K562 (cell line): Measurements from ENCODE around the gene TTC27.

Experiments used
- CBX2 ChIP-seq: fragments of 200-600 bp; sonication (generic); IDR thresholded peaks from one replicate; pipeline ENCODE4 v1.6.1; 2012; ENCODE audit warnings: mild to moderate bottlenecking, low read length, inconsistent platforms; ENCODE audit not compliant: insufficient read depth, poor library complexity, severe bottlenecking
- CREB1 ChIP-seq, 2 experiments: sonication (generic) in 1 of 2; formaldehyde crosslinking in 1 of 2; IDR thresholded peaks; 2 replicates each; pipeline versions ENCODE4 v1.6.1 to v1.8.0; 2012 to 2022; ENCODE audit warnings: inconsistent platforms in 1 of 2, mild to moderate bottlenecking in 1 of 2, missing genetic modification reagents in 1 of 2, moderate library complexity in 1 of 2
- EP300 ChIP-seq: IDR thresholded peaks from 2 replicates; pipeline ENCODE4 v1.6.1; 2012; ENCODE audit warnings: low read length, improper control_type of control experiment
- NFIX ChIP-seq: fragments of 250-450 bp; sonication (Bioruptor Pico); IDR thresholded peaks from 2 replicates; pipeline ENCODE4 v1.4.0; 2020; ENCODE audit warnings: low read depth, mild to moderate bottlenecking, moderate library complexity
- RCOR1 ChIP-seq, 2 experiments: IDR thresholded peaks; 2 replicates each; pipeline ENCODE4 v1.6.1; 2012; ENCODE audit warnings: low read depth in 2 of 2, low read length in 2 of 2, borderline replicate concordance in 1 of 2, improper control_type of control experiment in 1 of 2
- ZNF324 ChIP-seq: fragments of 250-450 bp; sonication (Bioruptor Pico); IDR thresholded peaks from 2 replicates; pipeline ENCODE4 v1.4.0; 2020; ENCODE audit warnings: mild to moderate bottlenecking
- TF ChIP-seq, protein P1 (sequence below): sonication (generic); formaldehyde crosslinking; IDR thresholded peaks from 2 replicates; pipeline ENCODE4 v1.9.0; 2022; ENCODE audit warnings: mild to moderate bottlenecking, missing genetic modification reagents
- TF ChIP-seq, protein P2 (sequence below), 3 experiments: IDR thresholded peaks in 2 of 3; conservative IDR thresholded peaks in 1 of 3; 2 replicates each; pipeline ENCODE4 v1.5.1; 2011 to 2012; ENCODE audit warnings: low read length in 3 of 3, mild to moderate bottlenecking in 3 of 3, control low read depth in 2 of 3, improper control_type of control experiment in 1 of 3, inconsistent platforms in 1 of 3, low read depth in 1 of 3, mixed read lengths in 1 of 3, moderate library complexity in 1 of 3; ENCODE audit not compliant: insufficient read depth in 2 of 3
- TF ChIP-seq, protein P3 (sequence below): fragments of 250-450 bp; sonication (Bioruptor Pico); IDR thresholded peaks from 2 replicates; pipeline ENCODE4 v1.5.0; 2020; ENCODE audit warnings: mild to moderate bottlenecking, borderline replicate concordance

DNA sequence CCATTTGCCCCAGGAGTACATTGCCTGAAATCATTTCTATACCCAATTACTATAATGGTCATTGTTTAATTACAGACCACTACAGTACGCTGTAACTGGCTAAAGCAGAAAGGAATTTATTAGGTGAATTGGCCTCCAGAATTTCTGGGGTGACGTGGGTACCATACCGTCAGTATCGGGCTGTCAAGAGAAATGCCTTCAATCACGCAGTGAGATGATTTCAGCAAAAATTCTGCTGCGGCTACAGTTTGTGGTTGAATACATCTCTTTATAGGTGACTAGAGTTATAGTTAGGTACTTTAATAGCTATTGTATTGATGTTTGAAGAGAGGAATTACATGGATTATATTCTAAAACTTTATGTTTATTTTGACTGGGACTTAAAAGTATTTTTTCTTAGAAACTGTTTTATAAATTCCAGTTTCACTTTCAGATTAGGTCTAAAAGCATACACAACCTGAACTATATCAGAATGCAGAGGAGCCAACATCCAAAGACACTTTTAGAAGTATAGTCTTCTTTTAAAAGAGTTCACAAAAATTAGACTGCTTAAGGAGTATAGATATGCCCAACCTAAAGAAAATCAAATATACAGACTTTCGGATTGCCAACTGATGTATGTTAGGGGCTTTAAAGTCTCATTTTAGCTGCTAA, 128.4 kb downstream of the TTC27 start:
- TF ChIP-seq, protein P1, sequence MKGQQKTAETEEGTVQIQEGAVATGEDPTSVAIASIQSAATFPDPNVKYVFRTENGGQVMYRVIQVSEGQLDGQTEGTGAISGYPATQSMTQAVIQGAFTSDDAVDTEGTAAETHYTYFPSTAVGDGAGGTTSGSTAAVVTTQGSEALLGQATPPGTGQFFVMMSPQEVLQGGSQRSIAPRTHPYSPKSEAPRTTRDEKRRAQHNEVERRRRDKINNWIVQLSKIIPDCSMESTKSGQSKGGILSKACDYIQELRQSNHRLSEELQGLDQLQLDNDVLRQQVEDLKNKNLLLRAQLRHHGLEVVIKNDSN (CRISPR knock-in tag) = no peak
- TF ChIP-seq, protein P2, sequence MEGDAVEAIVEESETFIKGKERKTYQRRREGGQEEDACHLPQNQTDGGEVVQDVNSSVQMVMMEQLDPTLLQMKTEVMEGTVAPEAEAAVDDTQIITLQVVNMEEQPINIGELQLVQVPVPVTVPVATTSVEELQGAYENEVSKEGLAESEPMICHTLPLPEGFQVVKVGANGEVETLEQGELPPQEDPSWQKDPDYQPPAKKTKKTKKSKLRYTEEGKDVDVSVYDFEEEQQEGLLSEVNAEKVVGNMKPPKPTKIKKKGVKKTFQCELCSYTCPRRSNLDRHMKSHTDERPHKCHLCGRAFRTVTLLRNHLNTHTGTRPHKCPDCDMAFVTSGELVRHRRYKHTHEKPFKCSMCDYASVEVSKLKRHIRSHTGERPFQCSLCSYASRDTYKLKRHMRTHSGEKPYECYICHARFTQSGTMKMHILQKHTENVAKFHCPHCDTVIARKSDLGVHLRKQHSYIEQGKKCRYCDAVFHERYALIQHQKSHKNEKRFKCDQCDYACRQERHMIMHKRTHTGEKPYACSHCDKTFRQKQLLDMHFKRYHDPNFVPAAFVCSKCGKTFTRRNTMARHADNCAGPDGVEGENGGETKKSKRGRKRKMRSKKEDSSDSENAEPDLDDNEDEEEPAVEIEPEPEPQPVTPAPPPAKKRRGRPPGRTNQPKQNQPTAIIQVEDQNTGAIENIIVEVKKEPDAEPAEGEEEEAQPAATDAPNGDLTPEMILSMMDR (IDR thresholded peaks at IDR 0.05 in 2 of 3, conservative IDR thresholded peaks at IDR 0.05 in 1 of 3; ENCODE audit: insufficient read depth in 2 of 3, low read depth in 1 of 3, low read length in 3 of 3) = no peak
- TF ChIP-seq ZNF324 (CRISPR knock-in tag) (no peak), EP300 (no peak), NFIX (CRISPR knock-in tag) (no peak), CREB1 (IDR thresholded peaks at IDR 0.05) (no peak), CREB1 (CRISPR knock-in tag; IDR thresholded peaks at IDR 0.05) (no peak), RCOR1 (IDR thresholded peaks at IDR 0.05; ENCODE audit: borderline replicate concordance in 1 of 2, low read depth in 2 of 2, low read length in 2 of 2) (no peak), CBX2 (no peak)
- TF ChIP-seq, protein P3, sequence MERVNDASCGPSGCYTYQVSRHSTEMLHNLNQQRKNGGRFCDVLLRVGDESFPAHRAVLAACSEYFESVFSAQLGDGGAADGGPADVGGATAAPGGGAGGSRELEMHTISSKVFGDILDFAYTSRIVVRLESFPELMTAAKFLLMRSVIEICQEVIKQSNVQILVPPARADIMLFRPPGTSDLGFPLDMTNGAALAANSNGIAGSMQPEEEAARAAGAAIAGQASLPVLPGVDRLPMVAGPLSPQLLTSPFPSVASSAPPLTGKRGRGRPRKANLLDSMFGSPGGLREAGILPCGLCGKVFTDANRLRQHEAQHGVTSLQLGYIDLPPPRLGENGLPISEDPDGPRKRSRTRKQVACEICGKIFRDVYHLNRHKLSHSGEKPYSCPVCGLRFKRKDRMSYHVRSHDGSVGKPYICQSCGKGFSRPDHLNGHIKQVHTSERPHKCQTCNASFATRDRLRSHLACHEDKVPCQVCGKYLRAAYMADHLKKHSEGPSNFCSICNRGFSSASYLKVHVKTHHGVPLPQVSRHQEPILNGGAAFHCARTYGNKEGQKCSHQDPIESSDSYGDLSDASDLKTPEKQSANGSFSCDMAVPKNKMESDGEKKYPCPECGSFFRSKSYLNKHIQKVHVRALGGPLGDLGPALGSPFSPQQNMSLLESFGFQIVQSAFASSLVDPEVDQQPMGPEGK (CRISPR knock-in tag) = no peak
